SU-DHL-6 (cell line): ENCODE results near the gene MYLK.

Experiments
- H2AFZ ChIP-seq: fragments of 200-600 bp; sonication (generic); 2 replicates; pipeline ENCODE4 v1.6.1; 2014; ENCODE audit warnings: low read depth, mild to moderate bottlenecking, moderate library complexity, mixed read lengths, antibody characterized with exemption, low read length; ENCODE audit not compliant: severe bottlenecking
- H3F3A ChIP-seq: fragments of 200-600 bp; shearing (Covaris generic); 2 replicates; pipeline ENCODE4 v1.6.0; 2016; ENCODE audit warnings: antibody characterized with exemption, mild to moderate bottlenecking; ENCODE audit not compliant: insufficient read depth
- H3K27ac ChIP-seq: fragments of 200-600 bp; sonication (generic); 2 replicates; pipeline ENCODE4 v1.5.1; 2016; ENCODE audit warnings: low read depth, mild to moderate bottlenecking, low read length, moderate library complexity, mixed read lengths
- H3K27me3 ChIP-seq: fragments of 200-600 bp; sonication (generic), shearing (Covaris generic); 2 replicates; pipeline ENCODE4 v1.6.0; 2014; ENCODE audit warnings: mild to moderate bottlenecking, low read length
- H3K36me3 ChIP-seq: fragments of 200-600 bp; sonication (generic); 2 replicates; pipeline ENCODE4 v1.6.1; 2014; ENCODE audit warnings: mild to moderate bottlenecking, low read length, mixed read lengths
- H3K4me2 ChIP-seq: fragments of 300-600, 200-600 bp; shearing (Covaris generic), sonication (generic); 2 replicates; pipeline ENCODE4 v1.6.0; 2014; ENCODE audit warnings: low read length, low read depth, mild to moderate bottlenecking; ENCODE audit not compliant: poor library complexity, severe bottlenecking
- H3K4me3 ChIP-seq: fragments of 200-600 bp; sonication (generic); 2 replicates; pipeline ENCODE4 v1.5.1; 2014; ENCODE audit warnings: antibody characterized with exemption, low read length, mild to moderate bottlenecking, mixed read lengths; ENCODE audit not compliant: insufficient read depth, poor library complexity, severe bottlenecking
- H3K79me2 ChIP-seq: fragments of 200-600 bp; sonication (generic); 2 replicates; pipeline ENCODE4 v1.6.1; 2014; ENCODE audit warnings: mild to moderate bottlenecking, low read length, moderate library complexity; ENCODE audit not compliant: insufficient read depth
- H3K9ac ChIP-seq: fragments of 200-600 bp; sonication (generic); 2 replicates; pipeline ENCODE4 v1.7.0; 2014; ENCODE audit warnings: mild to moderate bottlenecking, low read length
- H3K9me2 ChIP-seq: fragments of 200-600 bp; sonication (generic); replicated peaks from 2 replicates; pipeline ENCODE4 v1.6.1; 2014; ENCODE audit warnings: low read length; ENCODE audit not compliant: insufficient read depth
- H3K9me3 ChIP-seq: fragments of 200-600 bp; sonication (generic); 2 replicates; pipeline ENCODE4 v1.6.1; 2014; ENCODE audit warnings: low read length, mixed read lengths; ENCODE audit not compliant: insufficient read depth
- H4K20me1 ChIP-seq: fragments of 200-600 bp; sonication (generic); 2 replicates; pipeline ENCODE4 v1.6.1; 2014; ENCODE audit warnings: low read depth, mild to moderate bottlenecking, antibody characterized with exemption, low read length, moderate library complexity, mixed read lengths
- EZH2phosphoT487 ChIP-seq: fragments of 200-600 bp; sonication (generic), shearing (Covaris generic); conservative IDR thresholded peaks from 2 replicates; pipeline ENCODE4 v1.6.1; 2018; ENCODE audit warnings: mild to moderate bottlenecking, antibody characterized with exemption, low read length, moderate library complexity, mixed read lengths
- TF ChIP-seq, protein P1 (sequence below): fragments of 200-600 bp; sonication (generic); IDR thresholded peaks from one replicate; pipeline ENCODE4 v1.5.1; 2017; ENCODE audit warnings: antibody characterized with exemption, mild to moderate bottlenecking, low read length, moderate library complexity; ENCODE audit not compliant: insufficient read depth, poor library complexity, severe bottlenecking

The MYLK gene

GRCh38 chr3:123791073-123791370 is 93.1 kb downstream of the MYLK start:
- Histone ChIP-seq H3K9me3 (no peaks in the 10 kb centered on the region), H2AFZ (no peak overlapping the region), H3K27ac (no peak overlapping the region), H3K9ac (no peak overlapping the region), H3F3A (no peaks in the 10 kb centered on the region), H4K20me1 (no peaks in the 10 kb centered on the region), H3K9me2 (no peaks in the 10 kb centered on the region), H3K36me3 (no peaks in the 10 kb centered on the region), H3K4me3 (no peak overlapping the region), H3K79me2 (no peaks in the 10 kb centered on the region), H3K27me3 (no peaks in the 10 kb centered on the region), H3K4me2 (no peak overlapping the region)
- TF ChIP-seq, protein P1, sequence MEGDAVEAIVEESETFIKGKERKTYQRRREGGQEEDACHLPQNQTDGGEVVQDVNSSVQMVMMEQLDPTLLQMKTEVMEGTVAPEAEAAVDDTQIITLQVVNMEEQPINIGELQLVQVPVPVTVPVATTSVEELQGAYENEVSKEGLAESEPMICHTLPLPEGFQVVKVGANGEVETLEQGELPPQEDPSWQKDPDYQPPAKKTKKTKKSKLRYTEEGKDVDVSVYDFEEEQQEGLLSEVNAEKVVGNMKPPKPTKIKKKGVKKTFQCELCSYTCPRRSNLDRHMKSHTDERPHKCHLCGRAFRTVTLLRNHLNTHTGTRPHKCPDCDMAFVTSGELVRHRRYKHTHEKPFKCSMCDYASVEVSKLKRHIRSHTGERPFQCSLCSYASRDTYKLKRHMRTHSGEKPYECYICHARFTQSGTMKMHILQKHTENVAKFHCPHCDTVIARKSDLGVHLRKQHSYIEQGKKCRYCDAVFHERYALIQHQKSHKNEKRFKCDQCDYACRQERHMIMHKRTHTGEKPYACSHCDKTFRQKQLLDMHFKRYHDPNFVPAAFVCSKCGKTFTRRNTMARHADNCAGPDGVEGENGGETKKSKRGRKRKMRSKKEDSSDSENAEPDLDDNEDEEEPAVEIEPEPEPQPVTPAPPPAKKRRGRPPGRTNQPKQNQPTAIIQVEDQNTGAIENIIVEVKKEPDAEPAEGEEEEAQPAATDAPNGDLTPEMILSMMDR = no peak
- no peak for TF ChIP-seq EZH2phosphoT487

DNA sequence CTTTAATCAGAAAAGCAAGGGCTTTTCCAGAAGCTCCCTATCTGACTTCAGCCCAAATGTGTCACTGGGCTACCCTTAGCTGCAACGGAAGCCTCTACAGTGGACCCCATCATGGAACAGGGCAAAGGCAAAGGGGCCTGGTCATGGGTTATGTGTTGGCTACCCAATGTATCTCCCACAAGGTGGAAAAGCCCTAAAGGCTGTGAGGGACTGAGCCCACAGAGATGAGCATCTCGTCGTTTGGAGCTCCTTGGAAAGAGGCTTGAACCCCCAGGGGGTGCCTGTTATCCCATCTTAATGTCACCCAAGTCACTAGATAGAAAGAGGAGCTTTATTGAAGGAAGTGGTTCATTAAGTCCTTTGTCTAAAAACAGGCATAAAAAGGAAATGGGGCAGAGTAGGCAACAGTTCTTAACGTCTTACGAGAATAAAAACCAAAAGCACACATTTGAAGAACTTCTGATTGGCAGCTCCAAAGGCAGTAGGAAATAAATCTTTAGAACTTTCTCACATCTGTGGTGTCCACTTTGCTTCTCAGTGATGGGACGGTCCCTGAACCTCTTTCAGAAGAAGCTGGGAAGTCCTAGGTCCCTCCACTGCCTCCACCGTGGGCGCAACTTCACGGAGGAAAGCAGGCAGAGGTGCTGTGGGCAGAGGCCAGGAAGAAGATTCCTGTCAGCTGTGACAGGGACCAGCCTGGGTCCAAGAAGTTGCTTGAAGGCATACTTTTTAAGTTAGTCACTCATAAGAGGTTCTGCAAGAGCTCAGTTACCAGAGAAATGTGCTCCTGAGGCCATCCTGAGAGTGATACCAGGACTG is 93.7 kb downstream of the MYLK start:
- Histone ChIP-seq H3K27me3 (no peaks in the 10 kb centered on the region), H3K4me2 (no peak overlapping the region), H3K27ac (no peak overlapping the region), H3K9ac (no peak overlapping the region), H3K36me3 (no peaks in the 10 kb centered on the region), H3F3A (no peaks in the 10 kb centered on the region), H3K9me3 (no peaks in the 10 kb centered on the region), H3K9me2 (no peaks in the 10 kb centered on the region), H2AFZ (no peak overlapping the region), H3K79me2 (no peaks in the 10 kb centered on the region), H3K4me3 (no peak overlapping the region), H4K20me1 (no peaks in the 10 kb centered on the region)
- TF ChIP-seq EZH2phosphoT487 = no peak
- TF ChIP-seq, protein P1 = no peak

DNA sequence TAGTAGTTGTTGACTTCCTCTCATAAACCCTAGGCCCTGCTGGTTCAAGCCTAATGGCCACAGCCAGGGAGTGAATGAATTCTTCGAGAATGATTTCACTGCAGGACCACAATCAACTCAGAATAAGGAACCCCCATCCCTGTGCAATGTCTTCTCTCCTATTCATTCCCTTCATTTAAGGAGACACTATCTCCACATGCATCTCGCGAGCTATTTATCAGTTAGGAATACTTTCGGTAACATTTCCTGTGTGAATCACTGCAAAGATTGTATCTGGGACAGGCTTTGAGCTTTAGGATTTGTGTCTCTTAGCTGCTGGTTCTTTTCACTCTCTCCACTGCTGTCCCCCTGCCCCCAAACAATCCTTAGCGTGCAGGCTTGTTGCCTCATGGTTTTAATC is 94.4 kb downstream of the MYLK start:
- Histone ChIP-seq H3K4me3 (no peak overlapping the region), H3K36me3 (no peaks in the 10 kb centered on the region), H3K9me3 (no peaks in the 10 kb centered on the region), H4K20me1 (no peaks in the 10 kb centered on the region), H3K79me2 (no peaks in the 10 kb centered on the region), H3K27ac (no peak overlapping the region), H3K4me2 (no peak overlapping the region), H2AFZ (no peak overlapping the region), H3K9me2 (no peaks in the 10 kb centered on the region), H3F3A (no peaks in the 10 kb centered on the region), H3K9ac (no peak overlapping the region), H3K27me3 (no peaks in the 10 kb centered on the region)
- TF ChIP-seq, protein P1 = no peak
- no peak for TF ChIP-seq EZH2phosphoT487
